Neural progenitor cell (in vitro differentiated cells): ENCODE measurements around the gene RWDD2A.

Experiments used
- EZH2 ChIP-seq: fragments of 200-600 bp; sonication (generic); IDR thresholded peaks from 2 replicates; pipeline ENCODE4 v1.6.1; 2017; ENCODE audit warnings: antibody characterized with exemption, mild to moderate bottlenecking, moderate library complexity
- EZH2phosphoT487 ChIP-seq: fragments of 200-600 bp; sonication (generic); IDR thresholded peaks from 2 replicates; pipeline ENCODE4 v1.6.1; 2017; ENCODE audit warnings: antibody characterized with exemption
- TF ChIP-seq, protein P1 (sequence below): fragments of 200-600 bp; sonication (generic); IDR thresholded peaks from 2 replicates; pipeline ENCODE4 v1.5.1; 2017; ENCODE audit warnings: antibody characterized with exemption, mild to moderate bottlenecking

- TF ChIP-seq, protein P1, sequence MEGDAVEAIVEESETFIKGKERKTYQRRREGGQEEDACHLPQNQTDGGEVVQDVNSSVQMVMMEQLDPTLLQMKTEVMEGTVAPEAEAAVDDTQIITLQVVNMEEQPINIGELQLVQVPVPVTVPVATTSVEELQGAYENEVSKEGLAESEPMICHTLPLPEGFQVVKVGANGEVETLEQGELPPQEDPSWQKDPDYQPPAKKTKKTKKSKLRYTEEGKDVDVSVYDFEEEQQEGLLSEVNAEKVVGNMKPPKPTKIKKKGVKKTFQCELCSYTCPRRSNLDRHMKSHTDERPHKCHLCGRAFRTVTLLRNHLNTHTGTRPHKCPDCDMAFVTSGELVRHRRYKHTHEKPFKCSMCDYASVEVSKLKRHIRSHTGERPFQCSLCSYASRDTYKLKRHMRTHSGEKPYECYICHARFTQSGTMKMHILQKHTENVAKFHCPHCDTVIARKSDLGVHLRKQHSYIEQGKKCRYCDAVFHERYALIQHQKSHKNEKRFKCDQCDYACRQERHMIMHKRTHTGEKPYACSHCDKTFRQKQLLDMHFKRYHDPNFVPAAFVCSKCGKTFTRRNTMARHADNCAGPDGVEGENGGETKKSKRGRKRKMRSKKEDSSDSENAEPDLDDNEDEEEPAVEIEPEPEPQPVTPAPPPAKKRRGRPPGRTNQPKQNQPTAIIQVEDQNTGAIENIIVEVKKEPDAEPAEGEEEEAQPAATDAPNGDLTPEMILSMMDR, result no peak
- TF ChIP-seq EZH2phosphoT487, result no peak
- TF ChIP-seq EZH2, result no peak
These were observed 16.9 kb upstream of the RWDD2A start for GRCh38 chr6:83176246-83176645.
